Measurements from ENCODE around the gene LZTR1.

Gene LZTR1

DNA sequence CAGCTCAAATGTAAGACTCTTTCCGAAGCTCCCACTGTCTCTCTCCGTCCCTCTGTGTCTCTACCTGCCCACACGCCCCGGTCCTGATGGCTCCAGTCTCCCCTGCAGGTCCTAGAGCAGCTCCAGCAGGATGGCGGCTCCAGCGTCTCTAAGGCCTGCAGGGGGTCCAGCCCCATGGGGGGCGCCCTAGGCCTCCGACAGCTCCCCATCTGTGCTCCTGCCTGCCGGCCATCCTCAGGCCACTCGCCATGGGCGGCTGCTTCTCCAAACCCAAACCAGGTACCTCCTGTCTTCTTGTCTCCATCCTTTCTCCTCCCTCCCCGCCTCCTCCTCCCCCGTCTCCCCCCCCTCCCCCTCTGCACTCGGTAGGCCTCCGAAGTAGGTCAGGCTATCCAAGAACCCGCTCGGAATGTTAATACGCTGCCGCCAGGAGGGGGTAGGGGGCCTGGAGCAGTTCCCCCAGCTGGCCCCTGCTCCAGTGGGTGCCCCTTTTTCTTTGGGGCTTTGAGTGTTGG, 14.3 kb upstream of the LZTR1 start:
- TF ChIP-seq CTCF (IDR thresholded peaks at IDR 0.05): no peak

DNA sequence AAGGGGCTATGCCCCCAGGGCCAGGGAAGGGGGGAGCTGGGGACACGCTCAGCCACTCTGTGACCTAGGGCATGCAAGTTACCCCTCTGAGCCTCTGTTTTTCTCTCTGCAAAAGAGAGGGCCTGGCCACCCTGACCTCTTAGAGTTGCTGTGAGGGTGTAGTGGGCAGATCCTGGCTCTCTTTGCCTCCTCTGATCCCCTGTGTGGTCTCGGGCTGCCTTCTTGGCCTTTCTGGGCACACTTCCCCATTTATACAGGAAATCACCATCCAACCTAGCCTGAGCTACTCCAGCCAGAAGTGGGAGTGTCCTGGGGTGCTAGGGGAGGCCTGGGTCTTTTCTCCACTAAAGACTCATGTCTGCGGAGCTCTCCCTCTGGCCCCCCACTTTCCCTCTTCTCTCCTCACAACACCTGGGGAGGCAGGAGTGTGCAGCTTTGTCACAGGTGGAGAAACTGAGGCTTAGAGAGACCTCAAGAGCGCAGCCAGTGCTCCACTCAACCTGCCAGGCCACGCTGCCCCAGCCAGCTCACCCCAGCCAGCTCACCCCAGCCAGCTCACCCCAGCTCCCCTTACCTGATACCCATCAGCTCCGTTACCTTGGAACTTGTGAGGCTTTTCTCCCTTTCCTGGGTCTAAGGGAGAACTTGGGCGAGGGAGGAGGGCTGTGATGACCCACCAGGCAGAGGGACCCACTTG, 13.7 kb upstream of the LZTR1 start:
- no peak for TF ChIP-seq CTCF (IDR thresholded peaks at IDR 0.05)

DNA sequence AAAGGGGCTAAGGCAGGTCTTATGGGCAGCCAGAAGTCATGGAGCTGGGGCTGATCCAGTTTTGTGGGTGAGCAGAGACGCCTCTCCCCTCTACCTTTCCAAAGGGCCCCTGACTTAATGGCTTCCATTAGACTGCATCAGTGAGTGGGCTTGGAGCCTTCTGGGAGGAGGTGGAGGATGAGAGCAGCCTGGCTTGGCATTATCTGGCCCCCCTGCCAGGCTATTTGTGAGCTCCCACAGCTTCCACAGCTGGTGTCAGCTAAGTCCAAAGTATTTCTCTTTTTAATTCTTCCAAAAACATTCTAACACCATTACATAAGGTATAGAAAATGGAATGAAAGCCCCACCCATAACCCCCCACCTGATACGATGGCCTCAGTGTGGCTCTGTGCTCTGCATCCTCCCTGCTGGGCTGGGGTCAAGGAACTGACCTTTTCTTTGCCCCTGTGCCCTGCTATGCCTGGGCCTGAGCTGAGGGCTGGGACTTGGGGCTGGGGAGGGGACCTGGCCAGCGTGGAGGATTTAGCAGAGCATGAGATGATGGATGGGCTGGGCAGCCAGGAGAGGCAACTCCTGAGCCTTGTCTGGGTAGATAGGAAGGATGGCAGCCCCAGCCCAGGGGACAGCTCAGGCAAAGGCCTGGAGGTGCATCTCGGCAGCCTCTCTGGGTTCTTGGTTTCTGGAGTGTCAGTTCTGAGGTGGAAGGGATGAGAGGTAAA, 11.0 kb upstream of the LZTR1 start:
- TF ChIP-seq CTCF (IDR thresholded peaks at IDR 0.05): no peak

GRCh38 chr22:20972933-20973577, 9.0 kb upstream of the LZTR1 start:
- no peak for TF ChIP-seq CTCF (IDR thresholded peaks at IDR 0.05)

DNA sequence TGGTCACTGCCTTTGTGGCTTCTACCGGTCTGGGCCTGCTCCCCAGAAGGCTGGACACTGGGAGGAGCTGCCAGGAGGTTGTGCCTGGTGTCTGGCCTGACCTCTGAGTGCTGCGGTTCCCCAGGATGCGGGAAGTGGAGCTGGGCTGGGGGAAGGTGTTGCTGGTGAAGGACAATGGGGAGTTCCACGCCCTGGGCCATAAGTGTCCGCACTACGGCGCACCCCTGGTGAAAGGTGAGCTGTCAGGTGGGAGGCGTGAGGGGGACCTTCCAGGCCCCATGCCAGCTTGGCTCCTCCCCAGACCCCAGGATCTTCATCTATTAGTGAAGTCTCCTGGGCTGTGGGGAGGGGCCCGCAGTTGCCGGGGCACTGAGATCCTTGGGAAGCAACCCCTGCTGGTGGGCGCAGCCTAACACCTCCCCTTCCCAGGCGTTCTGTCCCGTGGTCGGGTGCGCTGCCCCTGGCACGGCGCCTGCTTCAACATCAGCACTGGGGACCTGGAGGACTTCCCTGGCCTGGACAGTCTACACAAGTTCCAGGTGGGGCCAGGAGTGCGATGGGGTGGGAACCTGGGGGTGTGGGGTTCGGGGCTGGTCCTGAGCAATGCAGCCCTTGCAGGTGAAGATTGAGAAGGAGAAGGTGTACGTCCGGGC, 8.3 kb upstream of the LZTR1 start:
- TF ChIP-seq CTCF (IDR thresholded peaks at IDR 0.05): no peak

DNA sequence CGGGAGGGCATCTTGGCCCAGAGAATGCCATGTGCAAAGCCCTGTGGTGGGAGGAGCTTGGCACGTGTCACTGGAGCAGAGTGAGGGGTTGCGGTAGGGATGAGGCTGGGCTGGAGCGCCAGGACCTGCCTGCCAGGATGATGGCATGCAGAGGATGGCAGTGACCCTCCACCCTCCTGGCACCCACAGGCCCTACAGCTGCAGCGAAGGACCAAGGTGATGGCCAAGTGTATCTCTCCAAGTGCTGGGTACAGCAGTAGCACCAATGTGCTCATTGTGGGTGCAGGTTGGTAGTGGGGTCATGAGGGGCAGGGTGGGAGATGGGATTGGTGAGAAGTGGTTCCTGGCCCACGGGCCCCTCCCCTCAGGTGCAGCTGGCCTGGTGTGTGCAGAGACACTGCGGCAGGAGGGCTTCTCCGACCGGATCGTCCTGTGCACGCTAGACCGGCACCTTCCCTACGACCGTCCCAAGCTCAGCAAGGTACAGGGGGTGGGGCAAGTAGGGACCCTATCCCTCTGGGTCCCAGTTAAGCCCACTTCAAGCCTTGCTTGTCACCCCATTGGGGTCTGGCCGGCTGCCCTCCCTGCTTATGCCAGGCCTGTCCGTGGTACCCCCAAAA, 7.7 kb upstream of the LZTR1 start:
- TF ChIP-seq CTCF (IDR thresholded peaks at IDR 0.05): no peak
